Measurements from ENCODE around the gene ERF.

- TF ChIP-seq CTCF (IDR thresholded peaks at IDR 0.05; ENCODE audit: low read length) (no peak), EZH2 (IDR thresholded peaks at IDR 0.05; ENCODE audit: borderline replicate concordance, low read length) (no peak)
Observed at GRCh38 chr19:42252365-42253244, 2.3 kb downstream of the ERF start.
